Calu3 (cell line): ENCODE data around the gene PON1. TPM values are rescaled to one million over a fixed set of nuclear protein-coding genes. Genes with fewer than 3 reads are reported as not detected.

Experiments
- BruUV-seq: library from RNA; stranded (reverse); fragments of 400-500 nt; replicated peaks from 2 replicates; lab custom pipeline; 2021; lab: Mats Ljungman, UMichigan
- CTCF ChIA-PET: fragments of 300-600 bp; sonication (Branson Sonifier 250); formaldehyde crosslinking; loops from one replicate; lab custom pipeline; 2022; ENCODE audit warnings: antibody characterized with exemption; lab: Charles Lee
- DNase-seq: peaks from one replicate; pipeline ENCODE4 v3.0.0; 2022
- H3K27ac Mint-ChIP-seq: one replicate; pipeline ENCODE4 v1.8.0; 2022; ENCODE audit warnings: mixed read lengths; ENCODE audit not compliant: unreplicated experiment
- H3K27me3 Mint-ChIP-seq: one replicate; pipeline ENCODE4 v1.8.0; 2022; ENCODE audit warnings: mixed read lengths; ENCODE audit not compliant: unreplicated experiment
- H3K36me3 Mint-ChIP-seq: one replicate; pipeline ENCODE4 v1.8.0; 2022; ENCODE audit warnings: mild to moderate bottlenecking, moderate library complexity, mixed read lengths; ENCODE audit not compliant: insufficient read depth, unreplicated experiment
- H3K4me1 Mint-ChIP-seq: one replicate; pipeline ENCODE4 v1.8.0; 2022; ENCODE audit warnings: mild to moderate bottlenecking, low read depth, mixed read lengths; ENCODE audit not compliant: unreplicated experiment
- H3K4me3 Mint-ChIP-seq: one replicate; pipeline ENCODE4 v1.8.0; 2022; ENCODE audit warnings: mild to moderate bottlenecking, low read depth, moderate library complexity, mixed read lengths; ENCODE audit not compliant: unreplicated experiment
- H3K9me3 Mint-ChIP-seq: one replicate; pipeline ENCODE4 v1.8.0; 2022; ENCODE audit warnings: low read depth, mixed read lengths; ENCODE audit not compliant: unreplicated experiment
- intact Hi-C: fragments of 100-400 bp; cut with micrococcal nuclease; formaldehyde crosslinking; loops from one replicate; pipeline ENCODE4 v1.10.0; 2022; ENCODE audit not compliant: unreplicated experiment
- total RNA-seq: library from RNA; stranded (reverse); gene quantifications from 2 replicates; pipeline ENCODE4 v1.2.3, GENCODE V29; 2022
- TF ChIP-seq, protein P1 (sequence below): fragments of 200-600 bp; IDR thresholded peaks from one replicate; pipeline ENCODE4 v1.8.0; 2022; ENCODE audit warnings: antibody characterized with exemption; ENCODE audit not compliant: unreplicated experiment

PON1 gene
- total RNA-seq, 1 experiment from 2014 or later: not detected

DNA sequence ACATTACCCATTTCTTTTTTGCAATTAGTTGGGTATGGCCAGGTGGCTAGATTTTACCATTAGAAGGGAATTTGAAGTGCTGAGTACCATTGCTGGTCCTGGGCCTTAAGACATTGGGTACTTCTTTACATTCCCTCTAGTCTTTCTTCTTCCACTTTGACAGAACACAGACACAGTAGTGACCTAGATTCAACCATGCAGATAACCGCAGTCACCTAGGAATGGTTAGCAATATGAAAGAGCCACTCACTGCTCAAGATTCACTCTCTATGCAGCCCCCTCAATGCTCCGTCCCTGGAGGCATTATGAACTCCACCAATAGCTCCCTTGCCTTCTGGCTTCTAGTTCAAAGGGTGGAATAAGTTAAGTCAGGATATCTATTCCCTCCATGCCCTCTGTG lies 16.2 kb upstream of the PON1 start:
- H3K4me1 Mint-ChIP-seq: no peaks in the 10 kb centered on the region
- H3K27me3 Mint-ChIP-seq: no peaks in the 10 kb centered on the region
- TF ChIP-seq, protein P1, sequence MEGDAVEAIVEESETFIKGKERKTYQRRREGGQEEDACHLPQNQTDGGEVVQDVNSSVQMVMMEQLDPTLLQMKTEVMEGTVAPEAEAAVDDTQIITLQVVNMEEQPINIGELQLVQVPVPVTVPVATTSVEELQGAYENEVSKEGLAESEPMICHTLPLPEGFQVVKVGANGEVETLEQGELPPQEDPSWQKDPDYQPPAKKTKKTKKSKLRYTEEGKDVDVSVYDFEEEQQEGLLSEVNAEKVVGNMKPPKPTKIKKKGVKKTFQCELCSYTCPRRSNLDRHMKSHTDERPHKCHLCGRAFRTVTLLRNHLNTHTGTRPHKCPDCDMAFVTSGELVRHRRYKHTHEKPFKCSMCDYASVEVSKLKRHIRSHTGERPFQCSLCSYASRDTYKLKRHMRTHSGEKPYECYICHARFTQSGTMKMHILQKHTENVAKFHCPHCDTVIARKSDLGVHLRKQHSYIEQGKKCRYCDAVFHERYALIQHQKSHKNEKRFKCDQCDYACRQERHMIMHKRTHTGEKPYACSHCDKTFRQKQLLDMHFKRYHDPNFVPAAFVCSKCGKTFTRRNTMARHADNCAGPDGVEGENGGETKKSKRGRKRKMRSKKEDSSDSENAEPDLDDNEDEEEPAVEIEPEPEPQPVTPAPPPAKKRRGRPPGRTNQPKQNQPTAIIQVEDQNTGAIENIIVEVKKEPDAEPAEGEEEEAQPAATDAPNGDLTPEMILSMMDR: no peak
- no peak overlapping the region for H3K27ac Mint-ChIP-seq
- no peak for DNase-seq
- BruUV-seq: no TSS peak
- H3K36me3 Mint-ChIP-seq: no peaks in the 10 kb centered on the region
- H3K4me3 Mint-ChIP-seq: no peak overlapping the region
- H3K9me3 Mint-ChIP-seq: peaks cover 4% of the 10 kb centered on the region
- CTCF ChIA-PET: no interaction called here
- intact Hi-C loops: no loop called here

GRCh38 chr7:95338832-95339231 lies 14.5 kb upstream of the PON1 start:
- DNase-seq: no peak
- Mint-ChIP-seq H3K9me3 (peaks cover 4% of the 10 kb centered on the region), H3K27me3 (no peaks in the 10 kb centered on the region), H3K4me1 (no peaks in the 10 kb centered on the region), H3K4me3 (no peak overlapping the region), H3K36me3 (no peaks in the 10 kb centered on the region), H3K27ac (no peak overlapping the region)
- TF ChIP-seq, protein P1: no peak
- no TSS peak for BruUV-seq
- CTCF ChIA-PET: no interaction called here
- intact Hi-C loops: no loop called here

DNA sequence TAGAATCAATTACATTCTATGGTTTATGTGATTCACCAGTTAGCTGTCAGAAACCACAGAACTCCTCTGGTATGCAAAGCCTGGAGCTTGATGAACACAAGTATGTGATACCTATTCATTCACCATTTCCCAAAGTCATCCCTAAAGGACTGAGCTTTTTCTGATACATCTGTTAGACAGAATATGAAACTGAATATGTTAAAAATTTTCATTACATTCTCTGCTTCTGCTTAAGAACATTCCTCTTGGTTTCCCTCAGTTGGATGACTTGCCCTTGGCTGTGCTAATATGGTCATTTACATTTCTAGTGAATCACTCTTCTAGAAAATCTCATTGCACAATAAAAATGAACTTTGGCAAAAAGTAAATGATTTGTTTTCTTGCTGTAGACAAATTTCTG lies 10.8 kb upstream of the PON1 start:
- H3K4me3 Mint-ChIP-seq: no peak overlapping the region
- H3K9me3 Mint-ChIP-seq: peaks cover 4% of the 10 kb centered on the region
- CTCF ChIA-PET: no interaction called here
- BruUV-seq: no TSS peak
- intact Hi-C loops: no loop called here
- TF ChIP-seq, protein P1: no peak
- no peak overlapping the region for H3K27ac Mint-ChIP-seq
- no peaks in the 10 kb centered on the region for H3K27me3 Mint-ChIP-seq
- no peaks in the 10 kb centered on the region for H3K36me3 Mint-ChIP-seq
- H3K4me1 Mint-ChIP-seq: peaks cover 3% of the 10 kb centered on the region
- DNase-seq: no peak

- Mint-ChIP-seq H3K4me1 (peaks cover 6% of the 10 kb centered on the region), H3K9me3 (peaks cover 4% of the 10 kb centered on the region), H3K27ac (no peak overlapping the region), H3K36me3 (no peaks in the 10 kb centered on the region), H3K27me3 (no peaks in the 10 kb centered on the region), H3K4me3 (no peak overlapping the region)
- DNase-seq: no peak
- CTCF ChIA-PET: no interaction called here
- intact Hi-C loops: no loop called here
- TF ChIP-seq, protein P1: no peak
- no TSS peak for BruUV-seq
Observed at GRCh38 chr7:95334447-95334846, 10.1 kb upstream of the PON1 start.
